ENCODE measurements around the gene FNIP2. TPM values are rescaled to one million over a fixed set of nuclear protein-coding genes. Genes with fewer than 3 reads are reported as not detected.
A peak's percentile ranks its signal among the peaks of the same experiment; 100 is the strongest.

FNIP2 gene
- total and polyA plus RNA-seq, 3 donors from 2014 or later: 23.5 to 28.4 (median 25.0) TPM

GRCh38 chr4:158811704-158812103 is 42.9 kb downstream of the FNIP2 start:
- WGBS, 2 donors: 23 to 56% methylated on average over 6 of the region's 6 CpGs
- Histone ChIP-seq H3K27me3 (no peaks in the 10 kb centered on the region), H3K4me3 (no peak overlapping the region), H3K9me3 (no peaks in the 10 kb centered on the region), H3K27ac (peak overlapping the region; percentile 9 to 25), H3K4me1 (peaks cover 15% of the 10 kb centered on the region), H3K36me3 (ENCODE audit: low read depth, missing control alignments) (no peaks in the 10 kb centered on the region)
- DNase-seq: no peak
- intact Hi-C loops (cut with DNase I; ENCODE audit: low total_unique reads): no loop called here
- no peak for TF ChIP-seq CTCF (IDR thresholded peaks at IDR 0.05)
- TF ChIP-seq POLR2A (IDR thresholded peaks at IDR 0.05): no peak

- H3K27ac ChIP-seq: peak overlapping the region; percentile 9 to 25
- H3K9me3 ChIP-seq: no peaks in the 10 kb centered on the region
- no peak for DNase-seq
- TF ChIP-seq POLR2A (IDR thresholded peaks at IDR 0.05): no peak
- no peak for TF ChIP-seq CTCF (IDR thresholded peaks at IDR 0.05)
- H3K4me3 ChIP-seq: no peak overlapping the region
- H3K4me1 ChIP-seq: peaks cover 15% of the 10 kb centered on the region
- 32 to 53% methylated on average over 2 of the region's 2 CpGs for WGBS, 2 donors
- no peaks in the 10 kb centered on the region for H3K27me3 ChIP-seq
- intact Hi-C loops (cut with DNase I; ENCODE audit: low total_unique reads): no loop called here
- no peaks in the 10 kb centered on the region for H3K36me3 ChIP-seq (ENCODE audit: low read depth, missing control alignments)
These were observed 43.3 kb downstream of the FNIP2 start for GRCh38 chr4:158812133-158812532.

- no peaks in the 10 kb centered on the region for H3K27me3 ChIP-seq
- intact Hi-C loops (cut with DNase I; ENCODE audit: low total_unique reads): no loop called here
- peaks cover 15% of the 10 kb centered on the region for H3K4me1 ChIP-seq
- H3K9me3 ChIP-seq: no peaks in the 10 kb centered on the region
- DNase-seq: no peak
- TF ChIP-seq CTCF (IDR thresholded peaks at IDR 0.05) (no peak), POLR2A (IDR thresholded peaks at IDR 0.05) (no peak)
- no peak overlapping the region for H3K27ac ChIP-seq
- no peaks in the 10 kb centered on the region for H3K36me3 ChIP-seq (ENCODE audit: low read depth, missing control alignments)
- H3K4me3 ChIP-seq: no peak overlapping the region
These were observed 43.7 kb downstream of the FNIP2 start for GRCh38 chr4:158812543-158812942.

GRCh38 chr4:158813113-158813512 is 44.3 kb downstream of the FNIP2 start:
- peaks cover 15% of the 10 kb centered on the region for H3K4me1 ChIP-seq
- WGBS, 2 donors: 91 to 94% methylated on average over 3 of the region's 3 CpGs
- H3K27ac ChIP-seq: no peak overlapping the region
- H3K4me3 ChIP-seq: no peak overlapping the region
- no peaks in the 10 kb centered on the region for H3K36me3 ChIP-seq (ENCODE audit: low read depth, missing control alignments)
- DNase-seq: no peak
- TF ChIP-seq POLR2A (IDR thresholded peaks at IDR 0.05) (no peak), CTCF (IDR thresholded peaks at IDR 0.05) (no peak)
- intact Hi-C loops (cut with DNase I; ENCODE audit: low total_unique reads): no loop called here
- no peaks in the 10 kb centered on the region for H3K27me3 ChIP-seq
- H3K9me3 ChIP-seq: no peaks in the 10 kb centered on the region

- no peaks in the 10 kb centered on the region for H3K9me3 ChIP-seq
- peaks cover 15% of the 10 kb centered on the region for H3K4me1 ChIP-seq
- H3K36me3 ChIP-seq (ENCODE audit: low read depth, missing control alignments): no peaks in the 10 kb centered on the region
- TF ChIP-seq CTCF (IDR thresholded peaks at IDR 0.05) (no peak), POLR2A (IDR thresholded peaks at IDR 0.05) (no peak)
- WGBS, 2 donors: 53 to 63% methylated on average over 3 of the region's 3 CpGs
- no peak overlapping the region for H3K27ac ChIP-seq
- intact Hi-C loops (cut with DNase I; ENCODE audit: low total_unique reads): no loop called here
- H3K27me3 ChIP-seq: no peaks in the 10 kb centered on the region
- DNase-seq: no peak
- H3K4me3 ChIP-seq: no peak overlapping the region
These were observed 45.4 kb downstream of the FNIP2 start for GRCh38 chr4:158814207-158814606.

Data from testis (tissue), 3 donors.